Activated naive CD4-positive, alpha-beta T cell treated with anti-CD3 and anti-CD28 coated beads, Interleukin-2, amount 50 U/mL, for 24 hours (primary cell): ENCODE results near the gene FOLR1.
"Not testable (repeated sequence)": the region's sequence is repeated elsewhere in the genome, so short reads cannot be mapped to it uniquely, and the experiment has no call there.

Experiments
- H3K27ac Mint-ChIP-seq: one replicate; pipeline ENCODE4 v1.8.0; 2021; ENCODE audit warnings: mild to moderate bottlenecking, mixed read lengths
- H3K27me3 Mint-ChIP-seq: one replicate; pipeline ENCODE4 v1.8.0; 2021; ENCODE audit warnings: mixed read lengths
- H3K36me3 Mint-ChIP-seq: one replicate; pipeline ENCODE4 v1.8.0; 2021; ENCODE audit warnings: mixed read lengths
- H3K4me1 Mint-ChIP-seq: one replicate; pipeline ENCODE4 v1.8.0; 2021; ENCODE audit warnings: mixed read lengths
- H3K4me3 Mint-ChIP-seq: one replicate; pipeline ENCODE4 v1.8.0; 2021; ENCODE audit warnings: mild to moderate bottlenecking, mixed read lengths
- H3K9me3 Mint-ChIP-seq: one replicate; pipeline ENCODE4 v1.8.0; 2021; ENCODE audit warnings: mixed read lengths

FOLR1 gene

DNA sequence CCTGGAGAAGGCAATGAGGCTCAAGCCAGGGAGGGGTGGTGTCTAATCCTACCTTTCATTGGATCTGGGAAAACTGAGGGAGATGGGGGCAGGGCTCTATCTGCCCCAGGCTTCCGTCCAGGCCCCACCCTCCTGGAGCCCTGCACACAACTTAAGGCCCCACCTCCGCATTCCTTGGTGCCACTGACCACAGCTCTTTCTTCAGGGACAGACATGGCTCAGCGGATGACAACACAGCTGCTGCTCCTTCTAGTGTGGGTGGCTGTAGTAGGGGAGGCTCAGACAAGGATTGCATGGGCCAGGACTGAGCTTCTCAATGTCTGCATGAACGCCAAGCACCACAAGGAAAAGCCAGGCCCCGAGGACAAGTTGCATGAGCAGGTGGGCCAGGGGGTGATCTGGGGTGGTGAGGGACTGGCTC is at the start of gene FOLR1:
Gene FOLR1, plus strand, starts transcription at position 180 of the 421 bp plus-strand sequence. Its CDS starts 34 bp downstream, at position 214.
- no peaks in the 10 kb centered on the region for H3K27me3 Mint-ChIP-seq
- no peaks in the 10 kb centered on the region for H3K36me3 Mint-ChIP-seq
- H3K27ac Mint-ChIP-seq = no peak within 1 kb of the TSS
- no peaks in the 10 kb centered on the region for H3K4me1 Mint-ChIP-seq
- no peak within 1 kb of the TSS for H3K4me3 Mint-ChIP-seq
- no peaks in the 10 kb centered on the region for H3K9me3 Mint-ChIP-seq

DNA sequence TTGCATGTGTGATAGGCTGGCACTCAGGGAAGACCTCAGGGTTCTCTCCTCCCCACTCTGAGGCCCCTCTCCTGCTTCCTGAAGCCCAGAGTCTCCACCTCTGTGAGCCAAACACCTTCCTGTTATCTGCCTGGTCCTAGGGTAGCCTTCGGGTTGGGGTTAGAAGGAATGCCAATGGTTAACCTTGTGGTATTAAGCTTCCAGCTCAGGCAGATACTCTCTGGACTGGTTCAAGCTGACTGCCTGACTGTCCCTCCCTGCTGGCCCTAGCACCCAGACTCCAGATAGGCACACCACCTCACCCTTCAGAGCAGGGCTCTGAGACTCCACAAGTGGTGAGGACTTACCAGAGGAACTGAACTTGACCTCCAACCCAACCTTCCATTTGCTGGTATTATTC is 49.4 kb upstream of the FOLR1 start:
- not testable (repeated sequence) for H3K4me1 Mint-ChIP-seq, H3K9me3 Mint-ChIP-seq, H3K27me3 Mint-ChIP-seq, H3K27ac Mint-ChIP-seq, H3K4me3 Mint-ChIP-seq, H3K36me3 Mint-ChIP-seq

DNA sequence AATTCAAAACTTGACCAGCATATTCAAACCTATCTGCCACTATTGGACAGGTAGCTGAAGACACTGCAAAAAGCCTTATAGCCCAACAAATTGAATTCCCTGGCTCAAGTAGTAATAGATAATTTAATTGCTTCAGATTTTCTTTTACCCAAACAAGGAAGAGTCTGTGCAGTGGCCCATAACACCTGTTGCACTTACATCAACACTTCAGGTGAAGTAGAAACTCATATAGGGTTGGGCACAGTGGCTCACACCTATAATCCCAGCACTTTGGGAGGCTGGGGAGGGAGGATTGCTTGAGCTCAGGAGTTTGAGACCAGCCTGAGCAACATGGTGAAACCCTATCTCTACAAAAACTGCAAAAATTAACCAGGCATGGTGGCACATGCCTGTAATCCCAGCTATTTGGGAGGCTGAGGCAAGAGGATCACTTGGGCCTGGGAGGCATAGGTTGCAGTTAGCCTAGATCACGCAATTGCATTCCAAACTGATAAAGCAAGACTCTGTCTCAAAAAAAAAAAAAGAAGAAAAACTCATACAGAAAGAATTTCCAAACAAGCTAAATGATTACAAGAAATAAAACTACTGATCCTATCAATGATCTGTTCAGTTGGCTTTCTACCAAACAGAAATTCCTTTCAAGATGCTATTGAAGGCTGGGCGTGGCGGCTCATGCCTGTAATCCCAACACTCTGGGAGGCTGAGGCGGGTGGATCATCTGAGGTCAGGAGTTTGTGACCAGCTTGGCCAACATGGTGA is 47.0 kb upstream of the FOLR1 start:
- Mint-ChIP-seq H3K36me3 (no peaks in the 10 kb centered on the region), H3K27me3 (peaks cover 6% of the 10 kb centered on the region), H3K4me3 (no peak overlapping the region), H3K9me3 (no peaks in the 10 kb centered on the region), H3K27ac (no peak overlapping the region), H3K4me1 (peaks cover 4% of the 10 kb centered on the region)

DNA sequence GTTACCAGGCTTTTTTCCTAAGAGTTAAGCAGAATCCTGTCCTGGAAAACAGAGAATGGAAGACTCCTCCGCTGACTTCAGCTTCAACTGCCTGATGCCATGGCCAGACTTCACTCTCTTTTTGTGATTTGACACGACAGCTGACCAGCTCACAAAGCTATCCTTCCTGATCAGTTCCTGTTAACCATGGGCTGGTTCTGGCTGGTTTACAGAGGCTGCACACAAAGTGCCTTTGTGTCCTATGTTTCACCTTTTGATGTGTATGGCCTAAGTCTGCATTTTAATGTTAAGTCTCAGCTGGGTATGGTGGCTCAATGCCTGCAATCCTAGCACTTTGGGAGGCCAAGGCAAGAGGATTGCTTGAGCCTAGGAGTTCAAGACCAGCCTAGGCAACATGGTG is 45.3 kb upstream of the FOLR1 start:
- Mint-ChIP-seq H3K4me1 (peaks cover 4% of the 10 kb centered on the region), H3K4me3 (no peak overlapping the region), H3K27me3 (no peaks in the 10 kb centered on the region), H3K36me3 (no peaks in the 10 kb centered on the region), H3K9me3 (no peaks in the 10 kb centered on the region), H3K27ac (no peak overlapping the region)

DNA sequence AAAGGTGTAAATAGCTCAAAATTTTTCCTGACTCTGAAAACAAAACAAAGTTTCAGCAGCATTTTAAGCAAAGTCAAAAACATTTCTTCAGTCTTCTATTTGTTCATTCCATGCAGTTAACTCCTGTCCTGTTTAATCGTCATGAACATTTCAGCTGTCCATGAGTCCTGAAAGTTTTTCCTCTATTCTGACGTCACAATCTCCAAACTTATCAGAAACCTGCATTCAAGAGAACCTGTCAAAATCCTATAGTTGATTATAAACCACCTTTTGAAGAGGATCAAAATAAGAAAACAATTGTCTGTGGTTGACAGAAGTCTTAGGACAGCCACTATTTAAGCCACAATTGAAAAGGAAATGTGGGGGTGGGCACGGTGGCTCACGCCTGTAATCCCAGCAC is 41.1 kb upstream of the FOLR1 start:
- no peaks in the 10 kb centered on the region for H3K9me3 Mint-ChIP-seq
- H3K27me3 Mint-ChIP-seq = peaks cover 2% of the 10 kb centered on the region
- no peak overlapping the region for H3K27ac Mint-ChIP-seq
- no peaks in the 10 kb centered on the region for H3K4me1 Mint-ChIP-seq
- no peak overlapping the region for H3K4me3 Mint-ChIP-seq
- no peaks in the 10 kb centered on the region for H3K36me3 Mint-ChIP-seq

DNA sequence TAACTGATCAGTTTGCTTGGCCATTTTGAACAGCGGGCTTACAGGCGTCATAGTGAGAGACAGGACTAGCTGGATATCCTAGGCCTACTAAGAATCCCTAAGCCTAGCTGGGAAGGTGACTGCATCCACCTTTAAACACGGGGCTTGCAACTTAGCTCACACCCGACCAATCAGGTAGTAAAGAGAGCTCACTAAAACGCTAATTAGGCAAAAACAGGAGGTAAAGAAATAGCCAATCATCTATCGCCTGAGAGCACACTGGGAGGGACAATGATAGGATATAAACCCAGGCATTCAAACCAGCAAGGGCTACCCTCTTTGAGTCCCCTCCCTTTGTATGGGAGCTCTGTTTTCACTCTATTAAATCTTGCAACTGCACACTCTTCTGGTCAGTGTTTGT is 38.1 kb upstream of the FOLR1 start:
- not testable (repeated sequence) for H3K27ac Mint-ChIP-seq, H3K36me3 Mint-ChIP-seq, H3K4me3 Mint-ChIP-seq, H3K27me3 Mint-ChIP-seq, H3K4me1 Mint-ChIP-seq, H3K9me3 Mint-ChIP-seq

DNA sequence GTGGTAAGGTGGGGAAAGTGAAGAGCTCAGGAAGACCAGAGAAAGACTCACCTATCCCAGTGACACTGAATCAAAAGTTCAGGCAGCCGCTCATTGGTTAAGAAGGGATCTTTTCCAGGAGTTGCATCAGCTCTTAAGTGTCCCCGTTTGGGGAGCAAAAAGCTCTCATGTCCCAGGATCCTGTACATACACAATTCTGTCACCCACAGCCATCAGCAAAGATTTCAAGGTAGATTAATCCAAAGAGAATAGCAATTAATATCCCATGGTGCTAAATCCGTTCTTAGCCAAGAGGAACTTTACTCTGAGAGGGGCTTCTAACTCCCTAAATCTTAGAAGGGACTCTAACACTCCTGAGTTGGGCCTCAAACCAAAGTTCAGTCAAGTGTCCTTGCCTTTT is 37.1 kb upstream of the FOLR1 start:
- Mint-ChIP-seq H3K27me3 (peaks cover 4% of the 10 kb centered on the region), H3K27ac (no peak overlapping the region), H3K9me3 (no peaks in the 10 kb centered on the region), H3K36me3 (no peaks in the 10 kb centered on the region), H3K4me3 (no peak overlapping the region), H3K4me1 (no peaks in the 10 kb centered on the region)

DNA sequence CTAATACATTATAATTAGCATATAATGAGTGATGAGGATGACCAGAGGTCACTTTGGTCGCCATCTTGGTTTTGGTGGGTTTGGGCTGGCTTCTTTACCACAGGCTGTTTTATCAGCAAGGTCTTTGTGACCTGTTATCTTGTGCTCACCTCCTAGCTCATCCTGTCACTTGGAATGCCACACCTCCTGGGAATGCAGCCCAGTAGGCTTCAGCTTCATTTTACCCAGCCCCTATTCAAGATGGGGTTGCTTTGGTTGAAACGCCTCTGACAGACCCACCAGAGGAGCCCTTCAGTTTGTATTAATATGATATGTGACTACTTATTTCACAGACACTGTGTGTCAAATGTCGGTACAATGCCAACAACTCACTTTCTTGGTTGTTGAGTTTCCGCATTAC is 36.2 kb upstream of the FOLR1 start:
- H3K27ac Mint-ChIP-seq = no peak overlapping the region
- H3K27me3 Mint-ChIP-seq = peaks cover 4% of the 10 kb centered on the region
- no peaks in the 10 kb centered on the region for H3K4me1 Mint-ChIP-seq
- H3K4me3 Mint-ChIP-seq = no peak overlapping the region
- no peaks in the 10 kb centered on the region for H3K9me3 Mint-ChIP-seq
- no peaks in the 10 kb centered on the region for H3K36me3 Mint-ChIP-seq

DNA sequence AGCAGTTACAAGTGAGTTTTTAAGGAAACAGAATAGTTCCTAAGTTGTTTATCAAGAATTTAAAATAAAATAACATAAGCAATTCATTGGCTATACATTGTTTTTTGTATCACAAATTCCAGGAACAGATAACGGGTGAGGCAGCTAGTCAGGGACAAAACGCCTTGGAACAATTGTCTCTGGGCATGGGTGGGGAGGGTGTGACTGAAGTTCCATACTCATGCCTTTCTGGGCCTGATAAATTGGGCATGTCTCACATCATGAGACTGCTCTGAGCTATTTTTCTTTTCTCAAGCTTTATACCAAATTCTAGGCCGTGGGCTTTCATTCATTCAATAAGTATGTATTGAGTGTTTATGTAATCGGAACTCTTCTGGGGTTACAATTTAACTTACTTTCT is 34.8 kb upstream of the FOLR1 start:
- no peaks in the 10 kb centered on the region for H3K36me3 Mint-ChIP-seq
- H3K27me3 Mint-ChIP-seq = peaks cover 6% of the 10 kb centered on the region
- no peak overlapping the region for H3K4me3 Mint-ChIP-seq
- no peaks in the 10 kb centered on the region for H3K4me1 Mint-ChIP-seq
- H3K9me3 Mint-ChIP-seq = no peaks in the 10 kb centered on the region
- no peak overlapping the region for H3K27ac Mint-ChIP-seq

DNA sequence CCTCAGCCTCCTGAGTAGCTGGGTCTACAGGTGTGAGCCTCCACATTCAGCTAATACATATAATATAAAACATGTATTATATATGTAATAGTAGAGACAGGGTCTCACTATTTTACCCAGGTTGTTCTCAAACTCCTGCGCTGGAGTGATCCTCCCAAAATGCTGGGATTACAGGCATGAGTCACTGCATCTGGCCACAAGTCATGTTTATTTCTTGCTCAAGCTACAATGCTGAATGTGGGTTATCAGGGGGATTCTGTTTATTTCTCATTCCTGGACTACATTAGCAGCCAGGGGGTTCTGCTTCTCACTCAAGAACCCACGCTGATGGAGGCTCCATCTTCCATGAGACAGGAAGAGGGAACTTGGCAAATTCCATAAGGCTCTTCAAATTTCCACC is 31.6 kb upstream of the FOLR1 start:
- Mint-ChIP-seq H3K27ac (no peak overlapping the region), H3K36me3 (no peaks in the 10 kb centered on the region), H3K27me3 (peaks cover 4% of the 10 kb centered on the region), H3K4me3 (no peak overlapping the region), H3K4me1 (no peaks in the 10 kb centered on the region), H3K9me3 (no peaks in the 10 kb centered on the region)

DNA sequence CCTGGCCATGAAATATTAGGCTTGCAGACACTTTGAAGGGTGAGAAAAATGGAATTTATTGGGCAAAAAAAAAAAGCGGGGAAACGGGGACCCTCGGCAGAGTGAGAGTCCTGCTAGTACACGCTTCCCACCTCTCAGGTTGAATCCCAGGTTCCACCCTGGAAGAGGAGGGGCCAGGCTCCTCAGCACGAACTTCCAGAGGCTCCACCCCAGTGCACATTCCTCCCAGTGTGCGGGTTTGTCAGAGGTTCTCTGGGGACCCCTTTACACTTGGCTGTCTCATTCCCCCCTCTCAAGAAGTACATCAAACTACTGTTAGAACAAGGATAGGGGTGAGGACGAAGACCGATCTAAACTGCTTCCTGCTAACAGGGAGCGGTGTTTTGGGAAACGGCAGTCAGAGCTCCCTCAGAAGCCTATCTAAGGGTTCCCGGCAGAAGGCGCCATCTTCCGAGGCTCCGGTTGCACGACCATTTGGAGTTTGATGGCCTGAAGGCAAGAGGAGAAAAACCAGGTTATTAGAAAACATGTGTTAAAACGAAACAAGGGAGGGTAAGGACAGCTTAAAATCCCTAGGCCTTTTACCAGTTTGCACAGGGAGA is 28.9 kb upstream of the FOLR1 start:
- Mint-ChIP-seq H3K9me3 (no peaks in the 10 kb centered on the region), H3K27me3 (peaks cover 4% of the 10 kb centered on the region), H3K4me3 (no peak overlapping the region), H3K27ac (no peak overlapping the region), H3K4me1 (no peaks in the 10 kb centered on the region), H3K36me3 (no peaks in the 10 kb centered on the region)

DNA sequence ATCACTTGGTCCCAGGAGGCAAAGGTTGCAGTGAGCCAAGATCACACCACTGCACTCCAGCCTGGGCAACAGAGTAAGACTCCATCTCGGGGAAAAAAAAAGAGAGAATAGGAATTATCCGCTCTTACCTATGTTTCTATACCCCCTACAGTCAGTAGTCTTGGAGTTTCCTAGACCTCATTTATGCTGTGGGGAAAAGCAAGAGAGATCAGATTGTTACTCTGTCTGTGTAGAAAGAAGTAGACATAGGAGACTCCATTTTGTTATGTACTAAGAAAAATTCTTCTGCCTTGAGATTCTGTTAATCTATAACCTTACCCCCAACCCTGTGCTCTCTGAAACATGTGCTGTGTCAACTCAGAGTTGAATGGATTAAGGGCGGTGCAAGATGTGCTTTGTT is 27.8 kb upstream of the FOLR1 start:
- not testable (repeated sequence) for H3K27ac Mint-ChIP-seq, H3K4me1 Mint-ChIP-seq, H3K4me3 Mint-ChIP-seq, H3K27me3 Mint-ChIP-seq, H3K36me3 Mint-ChIP-seq, H3K9me3 Mint-ChIP-seq

DNA sequence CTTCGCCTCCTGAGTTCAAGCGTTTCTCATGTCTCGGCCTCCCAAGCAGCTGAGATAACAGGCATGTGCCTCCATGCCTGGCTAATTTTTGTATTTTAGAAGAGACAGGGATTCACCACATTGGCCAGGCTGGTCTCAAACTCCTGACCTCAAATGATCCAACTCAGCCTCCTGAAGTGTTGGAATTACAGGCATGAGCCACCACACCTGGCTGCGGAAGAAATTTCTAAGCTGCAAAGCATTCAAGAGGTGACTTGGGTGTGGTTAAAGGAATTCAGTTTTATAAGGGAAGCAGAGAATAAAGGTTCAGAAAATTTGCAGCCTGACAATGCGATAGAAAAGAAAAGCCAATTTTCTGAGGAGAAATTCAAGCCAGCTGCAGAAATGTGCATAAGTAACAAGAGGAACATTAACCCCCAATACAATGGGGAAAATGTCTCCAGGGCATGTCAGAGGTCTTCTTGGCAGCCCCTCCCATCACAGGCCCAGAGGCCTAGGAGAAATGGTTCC is 22.8 kb upstream of the FOLR1 start:
- not testable (repeated sequence) for H3K27me3 Mint-ChIP-seq, H3K9me3 Mint-ChIP-seq, H3K4me3 Mint-ChIP-seq, H3K36me3 Mint-ChIP-seq, H3K4me1 Mint-ChIP-seq, H3K27ac Mint-ChIP-seq

DNA sequence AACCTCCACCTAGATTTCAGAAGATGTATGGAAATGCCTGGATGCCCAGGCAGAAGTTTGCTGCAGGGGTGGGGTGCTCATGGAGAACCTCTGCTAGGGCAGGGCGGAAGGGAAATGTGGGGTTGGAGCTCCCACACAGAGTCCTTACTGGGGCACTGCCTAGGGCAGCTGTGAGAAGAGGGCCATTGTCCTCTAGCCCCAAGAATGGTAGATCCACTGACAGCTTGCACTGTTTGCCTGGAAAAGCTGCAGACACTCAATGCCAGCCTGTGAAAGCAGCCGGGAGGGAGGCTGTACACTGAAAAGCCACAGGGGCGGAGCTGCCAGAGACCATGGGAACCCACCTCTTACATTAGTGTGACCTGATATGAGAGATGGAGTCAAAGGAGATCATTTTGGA is 22.2 kb upstream of the FOLR1 start:
- H3K27me3 Mint-ChIP-seq, H3K4me1 Mint-ChIP-seq, H3K4me3 Mint-ChIP-seq, H3K27ac Mint-ChIP-seq, H3K36me3 Mint-ChIP-seq, H3K9me3 Mint-ChIP-seq: not testable (repeated sequence)

DNA sequence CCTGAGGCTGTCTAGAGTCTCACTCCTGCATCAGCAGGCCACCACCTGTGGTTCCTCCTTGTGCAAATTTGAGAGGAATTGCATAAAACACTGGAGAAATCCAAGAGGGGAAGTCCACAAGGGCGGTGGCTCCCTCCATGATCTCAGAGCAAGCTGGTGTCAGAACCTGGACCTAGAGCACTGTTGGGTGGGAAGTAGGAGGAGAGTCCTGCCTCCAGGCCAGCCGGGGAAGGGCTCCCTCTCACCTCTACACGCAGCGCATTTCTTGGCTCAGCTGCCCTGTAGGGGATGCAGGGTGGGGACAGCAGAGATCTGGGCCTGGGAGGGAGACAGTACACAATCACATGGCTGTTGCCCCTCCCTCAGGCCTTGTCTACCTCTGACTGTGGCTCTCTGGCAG is 19.9 kb upstream of the FOLR1 start:
- not testable (repeated sequence) for H3K36me3 Mint-ChIP-seq, H3K4me3 Mint-ChIP-seq, H3K4me1 Mint-ChIP-seq, H3K27me3 Mint-ChIP-seq, H3K27ac Mint-ChIP-seq, H3K9me3 Mint-ChIP-seq

DNA sequence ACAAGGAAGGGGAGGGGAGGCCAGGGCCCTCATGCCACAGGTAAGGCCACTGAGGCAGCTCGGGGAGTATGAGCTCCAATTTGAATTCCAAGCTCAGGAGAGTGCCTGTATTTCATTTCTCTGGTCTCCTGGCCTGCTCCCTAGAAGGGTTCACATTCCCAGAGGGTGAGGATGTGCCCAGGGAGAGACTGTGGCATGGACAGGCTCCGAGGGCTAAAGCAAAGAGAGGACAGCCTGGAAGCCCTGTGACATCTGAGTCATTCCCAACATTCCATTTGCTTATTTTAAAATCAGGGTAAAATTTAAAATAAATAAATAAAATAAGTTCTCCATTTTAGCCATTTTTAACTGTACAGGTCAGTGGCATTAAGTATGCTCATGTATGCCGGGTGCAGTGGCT is 18.6 kb upstream of the FOLR1 start:
- Mint-ChIP-seq H3K36me3 (no peaks in the 10 kb centered on the region), H3K4me1 (no peaks in the 10 kb centered on the region), H3K27ac (no peak overlapping the region), H3K4me3 (no peak overlapping the region), H3K9me3 (no peaks in the 10 kb centered on the region), H3K27me3 (no peaks in the 10 kb centered on the region)
